ENCODE data around the gene KCNV2.
"Not testable (repeated sequence)": the region's sequence is repeated elsewhere in the genome, so short reads cannot be mapped to it uniquely, and the experiment has no call there.

Gene KCNV2

GRCh38 chr9:2717385-2717784 lies at the start of gene KCNV2:
TSS of gene KCNV2 (plus strand) at chr9:2717510. CDS start at chr9:2717740, 230 bp downstream.
- no peak for DNase-seq (ENCODE audit: low read depth in 2 of 2, low spot score in 1 of 2)

DNA sequence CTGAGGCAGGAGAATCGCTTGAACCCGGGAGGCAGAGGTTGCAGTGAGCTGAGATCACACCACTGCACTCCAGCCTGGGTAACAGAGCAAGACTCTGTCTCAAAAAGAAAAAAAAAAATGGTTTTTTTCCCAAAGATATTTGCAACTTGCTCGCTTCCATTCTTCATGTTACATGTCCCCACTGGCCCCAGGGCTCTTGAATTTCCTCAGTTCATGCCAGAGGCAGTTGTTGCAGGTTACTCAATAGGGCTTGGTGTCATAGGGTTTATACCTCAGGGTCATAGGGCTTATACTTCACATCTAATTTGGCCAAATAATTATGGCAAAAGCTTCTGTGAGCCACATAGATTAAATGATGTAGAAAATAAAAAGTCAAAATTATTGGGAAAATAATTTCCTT lies 44.1 kb upstream of the KCNV2 start:
- DNase-seq (ENCODE audit: low read depth in 2 of 2, low spot score in 1 of 2): no peak

DNA sequence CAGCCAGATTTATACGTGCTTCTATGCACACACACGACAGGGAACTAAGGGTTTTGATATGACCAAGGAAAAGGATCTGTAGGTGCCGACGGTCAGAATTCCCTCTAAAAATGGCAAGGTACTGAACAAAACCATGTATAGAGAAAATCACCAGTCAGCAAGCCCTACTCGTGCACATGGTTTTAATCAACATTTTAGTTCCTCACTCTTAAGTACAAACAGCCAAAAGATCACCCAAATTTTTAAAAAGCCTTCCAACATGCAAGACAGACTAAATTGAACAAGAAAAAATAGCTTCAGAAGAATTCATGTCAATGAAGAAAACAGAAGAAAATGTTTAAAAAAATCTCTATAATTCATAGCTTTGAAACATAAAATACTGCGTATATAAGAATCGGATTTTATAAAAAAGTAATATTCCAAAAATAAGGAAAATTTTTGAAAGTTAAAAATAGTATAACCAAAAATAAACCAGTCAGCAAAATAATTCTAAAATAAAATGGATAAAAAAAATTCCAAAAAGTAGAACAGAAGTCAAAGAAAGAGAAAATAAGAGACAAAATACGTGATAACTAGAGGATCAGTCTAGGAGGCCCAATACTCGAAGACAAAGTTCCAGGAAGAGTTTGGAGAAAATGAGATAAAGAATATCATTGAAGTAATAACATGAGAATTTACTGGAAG lies 43.0 kb upstream of the KCNV2 start:
- no peak for DNase-seq (ENCODE audit: low read depth in 2 of 2, low spot score in 1 of 2)

DNA sequence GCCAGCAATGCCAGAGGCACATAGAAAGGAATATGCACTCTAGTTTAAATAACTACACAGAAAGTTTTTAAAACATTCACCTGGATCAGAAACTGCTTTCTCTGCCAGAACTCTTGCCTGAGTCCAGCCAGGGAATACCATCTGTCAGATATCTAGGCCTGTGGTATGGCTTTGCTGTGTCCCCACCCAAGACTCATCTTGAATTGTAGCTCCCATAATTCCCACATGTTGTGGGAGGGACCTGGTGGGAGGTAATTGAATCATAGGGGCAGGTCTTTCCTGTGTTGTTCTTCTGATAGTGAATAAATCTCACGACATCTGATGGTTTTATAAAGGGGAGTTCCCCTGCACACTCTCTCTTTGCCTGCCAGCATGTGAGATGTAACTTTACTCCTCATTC lies 41.5 kb upstream of the KCNV2 start:
- DNase-seq (ENCODE audit: low read depth in 2 of 2, low spot score in 1 of 2): no peak

GRCh38 chr9:2676466-2676865 lies 40.8 kb upstream of the KCNV2 start:
- no peak for DNase-seq (ENCODE audit: low read depth in 2 of 2, low spot score in 1 of 2)

- DNase-seq (ENCODE audit: low read depth in 2 of 2, low spot score in 1 of 2): no peak
Observed at GRCh38 chr9:2677915-2678889, 39.1 kb upstream of the KCNV2 start.

DNA sequence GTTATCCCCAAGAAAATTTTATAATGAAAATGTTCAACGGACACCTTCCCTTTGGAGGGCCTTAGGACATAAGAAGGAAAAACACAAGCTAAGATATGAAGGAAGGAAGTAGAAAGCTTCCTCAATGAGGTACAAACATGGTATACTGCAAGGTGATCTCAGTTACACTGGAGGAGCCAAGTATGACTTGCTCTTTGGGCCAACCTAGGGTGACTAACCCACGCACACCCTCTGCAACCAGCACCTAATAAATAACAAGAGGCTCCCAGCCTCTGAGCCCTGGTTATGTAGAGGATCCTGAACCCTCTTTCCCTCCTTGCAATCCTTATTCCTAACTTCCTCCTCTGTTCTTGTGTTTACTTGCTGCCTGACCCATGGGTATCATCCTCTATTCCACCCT lies 38.3 kb upstream of the KCNV2 start:
- DNase-seq (ENCODE audit: low read depth in 2 of 2, low spot score in 1 of 2): no peak

DNA sequence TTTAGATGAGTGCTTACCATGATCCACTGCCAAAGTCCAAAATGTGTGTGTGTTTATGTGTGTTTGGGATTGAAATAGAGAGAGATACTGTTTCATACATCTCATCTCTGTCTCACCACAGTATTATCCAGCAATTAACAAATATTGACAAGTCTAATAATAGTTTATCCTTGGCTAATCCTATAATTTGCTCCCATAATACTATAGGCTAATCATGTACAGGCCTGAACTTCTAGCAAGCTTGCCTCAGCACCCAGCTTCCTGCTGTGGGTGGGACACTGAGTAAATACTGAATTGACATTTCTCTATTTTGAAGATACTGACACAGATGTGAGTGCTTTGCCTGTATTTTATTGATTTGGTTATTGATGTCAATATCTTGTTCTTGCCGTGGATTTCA lies 35.3 kb upstream of the KCNV2 start:
- DNase-seq (ENCODE audit: low read depth in 2 of 2, low spot score in 1 of 2): no peak

DNA sequence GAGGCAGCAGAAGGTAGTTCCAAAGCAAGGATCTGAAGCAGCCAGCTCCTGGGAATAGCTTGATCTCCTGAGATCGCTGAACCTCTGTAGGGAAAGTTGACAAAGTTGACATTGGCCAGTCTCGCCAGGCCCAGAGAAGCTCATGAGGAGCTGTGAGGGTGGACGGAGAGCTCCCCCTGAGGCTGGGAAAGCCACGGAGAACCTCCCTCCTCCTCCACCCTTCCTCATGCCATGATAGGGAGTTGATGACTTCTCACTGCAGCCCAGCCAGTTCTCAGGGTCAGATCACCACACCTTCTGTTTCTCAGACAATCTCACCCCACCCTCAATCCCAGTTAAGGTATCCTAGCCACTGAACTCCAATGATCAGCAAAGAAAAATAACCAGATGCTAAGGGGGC lies 30.4 kb upstream of the KCNV2 start:
- no peak for DNase-seq (ENCODE audit: low read depth in 2 of 2, low spot score in 1 of 2)

DNA sequence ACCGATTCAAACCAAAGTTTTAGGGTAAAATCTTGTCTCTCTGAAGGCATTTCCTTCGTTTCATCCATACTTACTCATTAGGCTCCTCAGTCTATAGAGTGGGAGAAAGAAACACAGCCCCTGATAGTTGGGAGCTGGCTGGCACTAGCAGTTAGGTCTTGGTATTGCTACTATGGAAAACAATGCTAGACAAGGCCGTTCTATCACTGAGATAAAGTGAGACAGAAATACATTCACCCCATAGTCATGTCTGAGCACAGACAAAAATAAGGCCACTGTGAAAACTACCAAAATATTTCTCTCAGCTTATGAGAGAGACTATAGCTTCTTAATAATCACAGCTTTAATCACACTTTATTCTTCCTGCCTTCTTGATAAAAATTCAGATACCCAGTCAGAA lies 28.7 kb upstream of the KCNV2 start:
- no peak for DNase-seq (ENCODE audit: low read depth in 2 of 2, low spot score in 1 of 2)

DNA sequence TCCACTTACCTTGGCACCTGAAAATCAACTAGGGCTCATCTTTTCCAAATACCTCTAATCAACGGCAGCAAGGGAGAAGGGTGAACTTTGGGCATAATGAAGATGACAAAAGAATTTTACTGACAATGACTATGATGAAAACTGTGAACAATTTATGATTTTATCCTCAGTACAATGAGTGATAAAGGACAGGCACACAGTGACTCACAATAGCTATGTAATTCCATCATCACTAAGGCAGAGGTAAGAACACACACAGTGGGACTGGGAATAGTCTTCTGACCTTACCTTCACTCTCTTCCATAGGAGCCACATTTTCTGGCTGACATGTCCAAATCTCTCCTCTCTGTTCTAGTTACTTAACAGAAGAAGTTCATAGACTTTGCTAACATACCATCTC lies 26.1 kb upstream of the KCNV2 start:
- no peak for DNase-seq (ENCODE audit: low read depth in 2 of 2, low spot score in 1 of 2)

- DNase-seq (ENCODE audit: low read depth in 2 of 2, low spot score in 1 of 2): no peak
Observed at GRCh38 chr9:2691626-2692025, 25.7 kb upstream of the KCNV2 start.

DNA sequence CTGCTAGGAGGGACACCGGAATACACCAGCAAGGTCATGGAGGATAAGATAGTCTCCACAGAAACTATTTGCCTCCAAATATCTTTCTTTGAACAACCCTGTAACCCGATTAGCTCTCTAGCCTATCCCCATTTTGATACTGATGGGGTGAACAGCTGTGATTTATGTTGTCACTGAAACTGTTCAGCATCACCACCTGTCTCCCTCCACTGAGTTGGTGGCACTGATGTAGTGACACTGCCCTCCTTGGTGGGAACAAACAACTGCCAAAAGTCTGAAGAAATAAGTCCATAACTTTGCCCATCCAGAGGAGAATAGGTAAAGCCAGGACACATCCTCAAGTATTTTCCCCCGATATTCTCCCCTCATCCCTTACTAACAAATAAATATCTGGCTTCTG lies 24.3 kb upstream of the KCNV2 start:
- DNase-seq (ENCODE audit: low read depth in 2 of 2, low spot score in 1 of 2): no peak

DNA sequence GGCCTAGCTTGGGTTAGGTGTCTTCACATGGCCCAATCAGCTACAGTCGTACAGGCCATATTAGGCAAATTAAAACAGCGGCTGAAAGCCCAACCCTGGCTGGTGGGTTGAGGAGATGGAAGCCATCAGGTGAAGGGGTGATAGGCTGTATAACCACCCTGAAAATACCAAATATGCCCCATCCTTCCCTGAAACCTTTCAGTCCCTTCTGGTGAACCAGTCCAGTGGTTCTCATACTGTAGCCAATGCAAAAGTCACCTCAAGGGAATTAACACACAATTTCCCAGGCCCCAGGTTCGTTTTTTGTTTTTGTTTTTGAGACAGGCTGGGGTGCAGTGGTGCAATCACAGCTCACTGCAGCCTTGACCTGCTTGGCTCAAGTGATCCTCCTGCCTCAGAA lies 19.8 kb upstream of the KCNV2 start:
- no peak for DNase-seq (ENCODE audit: low read depth in 2 of 2, low spot score in 1 of 2)

GRCh38 chr9:2700398-2700797 lies 16.9 kb upstream of the KCNV2 start:
- DNase-seq (ENCODE audit: low read depth in 2 of 2, low spot score in 1 of 2): no peak

GRCh38 chr9:2700909-2701550 lies 16.3 kb upstream of the KCNV2 start:
- DNase-seq (ENCODE audit: low read depth in 2 of 2, low spot score in 1 of 2): no peak

DNA sequence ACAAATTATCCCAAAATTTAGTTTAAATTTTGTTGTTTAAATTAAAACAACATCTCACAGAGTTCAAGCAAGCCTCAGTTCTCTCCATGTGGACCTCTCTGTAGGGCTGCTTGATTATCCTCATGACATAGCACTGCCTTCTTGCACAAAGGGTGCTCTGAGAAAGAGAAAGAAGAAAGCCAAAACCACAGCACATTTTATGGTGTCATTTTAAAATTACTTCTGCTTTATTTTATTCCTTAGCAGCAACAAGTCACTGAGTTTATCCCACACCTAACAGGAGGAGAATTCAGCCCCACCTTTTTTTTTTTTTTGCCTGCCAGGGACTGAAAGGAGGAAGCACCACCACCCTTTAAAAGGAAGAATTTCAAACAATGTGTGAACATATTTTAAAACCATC lies 12.8 kb upstream of the KCNV2 start:
- DNase-seq (ENCODE audit: low read depth in 2 of 2, low spot score in 1 of 2): no peak

DNA sequence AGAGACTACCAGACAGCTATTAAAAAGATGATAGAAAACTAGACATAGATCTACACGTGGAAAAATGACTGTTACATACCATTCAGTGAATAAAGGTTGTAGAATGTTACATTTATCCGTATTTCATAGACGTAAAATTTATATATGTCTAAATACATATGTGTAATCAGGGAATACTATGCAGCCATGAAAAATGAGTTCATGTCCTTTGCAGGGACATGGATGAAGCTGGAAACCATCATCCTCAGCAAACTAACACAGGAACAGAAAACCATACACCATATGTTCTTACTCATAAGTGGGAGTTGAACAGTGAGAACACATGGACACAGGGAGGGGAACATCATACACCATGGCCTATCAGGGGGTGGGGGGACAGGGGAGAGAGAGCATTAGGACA lies 10.1 kb upstream of the KCNV2 start:
- DNase-seq (ENCODE audit: low read depth in 2 of 2, low spot score in 1 of 2): not testable (repeated sequence)

DNA sequence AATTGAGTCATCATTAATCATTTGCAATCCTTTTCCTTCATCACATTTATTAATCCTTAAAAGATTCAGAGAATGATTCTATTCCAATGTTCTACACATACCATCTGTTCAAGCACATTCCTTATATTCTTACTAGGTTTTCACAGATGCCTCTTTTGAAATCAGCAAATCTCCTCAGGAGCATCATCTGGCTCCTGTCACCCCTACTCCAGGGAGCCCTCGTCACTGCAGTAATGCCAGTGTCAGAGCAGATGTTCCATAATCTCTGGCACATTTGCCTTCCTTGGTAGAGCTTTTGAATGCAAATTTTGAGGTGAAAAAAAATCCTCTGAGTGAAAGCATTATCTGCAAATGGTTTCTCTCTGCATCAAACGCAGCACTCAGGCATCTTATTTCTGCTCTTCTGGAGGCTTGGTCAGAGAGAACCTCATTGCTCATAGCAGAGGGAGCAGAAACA lies 7.6 kb upstream of the KCNV2 start:
- no peak for DNase-seq (ENCODE audit: low read depth in 2 of 2, low spot score in 1 of 2)

DNA sequence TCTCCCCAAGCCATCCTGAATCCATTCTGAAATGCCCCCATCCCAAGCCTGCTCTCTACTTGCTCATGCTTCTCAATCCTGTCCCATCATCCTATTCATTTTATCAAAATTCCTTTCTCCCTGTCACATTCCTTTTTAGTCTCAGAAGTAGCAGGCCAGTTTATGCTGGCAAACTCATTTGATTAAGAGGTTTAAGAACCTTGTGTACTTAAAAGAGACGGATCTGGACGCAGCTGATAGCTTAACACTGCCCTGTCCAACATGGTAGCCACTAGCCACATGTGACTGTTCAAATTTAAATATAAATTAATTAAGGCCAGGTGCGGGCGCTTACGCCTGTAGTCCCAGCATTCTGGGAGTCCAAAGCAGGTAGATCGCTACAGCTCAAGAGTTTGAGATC lies 5.6 kb upstream of the KCNV2 start:
- DNase-seq (ENCODE audit: low read depth in 2 of 2, low spot score in 1 of 2): no peak

DNA sequence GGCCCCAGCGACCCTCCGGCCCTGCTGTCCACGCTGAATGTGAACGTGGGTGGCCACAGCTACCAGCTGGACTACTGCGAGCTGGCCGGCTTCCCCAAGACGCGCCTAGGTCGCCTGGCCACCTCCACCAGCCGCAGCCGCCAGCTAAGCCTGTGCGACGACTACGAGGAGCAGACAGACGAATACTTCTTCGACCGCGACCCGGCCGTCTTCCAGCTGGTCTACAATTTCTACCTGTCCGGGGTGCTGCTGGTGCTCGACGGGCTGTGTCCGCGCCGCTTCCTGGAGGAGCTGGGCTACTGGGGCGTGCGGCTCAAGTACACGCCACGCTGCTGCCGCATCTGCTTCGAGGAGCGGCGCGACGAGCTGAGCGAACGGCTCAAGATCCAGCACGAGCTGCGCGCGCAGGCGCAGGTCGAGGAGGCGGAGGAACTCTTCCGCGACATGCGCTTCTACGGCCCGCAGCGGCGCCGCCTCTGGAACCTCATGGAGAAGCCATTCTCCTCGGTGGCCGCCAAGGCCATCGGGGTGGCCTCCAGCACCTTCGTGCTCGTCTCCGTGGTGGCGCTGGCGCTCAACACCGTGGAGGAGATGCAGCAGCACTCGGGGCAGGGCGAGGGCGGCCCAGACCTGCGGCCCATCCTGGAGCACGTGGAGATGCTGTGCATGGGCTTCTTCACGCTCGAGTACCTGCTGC lies 839 bp downstream of the KCNV2 start:
- no peak for DNase-seq (ENCODE audit: low read depth in 2 of 2, low spot score in 1 of 2)

All from stimulated activated CD8-positive, alpha-beta memory T cell treated with anti-CD3 and anti-CD28 coated beads, Interleukin-4, amount 100 ng/mL, for 1 hour (primary cell).